ENCODE data around the gene ALDH16A1.
A peak's percentile ranks its signal among the peaks of the same experiment; 100 is the strongest.

Gene ALDH16A1

DNA sequence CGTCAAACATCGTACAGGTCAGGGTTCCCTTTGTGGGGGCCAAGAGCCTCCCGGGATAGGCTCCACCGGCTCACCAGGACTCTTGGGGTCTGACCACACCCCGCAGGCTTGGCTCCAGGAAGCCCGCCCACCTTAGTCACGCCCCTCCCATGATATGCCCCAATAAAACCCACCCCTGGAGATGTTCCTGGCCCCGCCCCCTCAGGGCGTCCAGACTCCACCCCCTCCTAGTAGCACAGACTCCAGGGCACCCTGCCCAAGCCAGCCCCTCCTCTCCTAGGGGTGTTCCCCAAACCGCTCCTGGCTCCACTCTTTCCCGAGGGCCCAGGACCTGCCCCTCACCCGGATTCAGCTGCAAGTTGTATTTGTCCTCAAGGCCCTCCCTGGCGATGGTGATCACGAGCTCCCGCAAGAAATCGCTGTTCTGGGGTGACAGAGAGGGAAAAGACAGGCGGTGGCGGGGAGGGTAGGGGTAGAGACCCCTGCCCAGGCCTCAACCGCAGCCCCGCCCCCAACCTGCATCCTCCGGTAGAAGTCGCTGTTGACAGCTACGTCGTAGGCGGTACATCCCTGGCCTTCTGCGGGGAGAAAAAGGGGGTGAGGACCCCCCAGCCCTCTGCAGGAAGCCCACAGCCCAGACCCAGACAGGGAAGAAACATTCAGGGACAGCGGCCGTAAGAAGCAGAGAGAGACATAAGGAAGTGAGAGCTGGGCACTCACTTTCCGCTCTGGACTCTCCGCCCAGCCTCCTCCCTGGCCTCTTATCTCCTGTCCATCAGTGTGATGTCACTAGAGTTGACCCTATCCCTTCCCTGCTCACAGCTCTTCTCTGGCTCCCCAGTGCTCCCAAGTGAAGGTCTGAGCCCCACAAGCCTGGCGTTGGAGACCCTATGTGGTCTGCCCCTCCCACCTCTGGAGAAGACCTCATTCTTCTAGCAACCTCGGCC is 5.3 kb upstream of the ALDH16A1 start:
- no peak for DNase-seq (ENCODE audit: low read depth)
- H3K4me3 ChIP-seq (ENCODE audit: low read length) = no peak overlapping the region
- TF ChIP-seq, protein P1, sequence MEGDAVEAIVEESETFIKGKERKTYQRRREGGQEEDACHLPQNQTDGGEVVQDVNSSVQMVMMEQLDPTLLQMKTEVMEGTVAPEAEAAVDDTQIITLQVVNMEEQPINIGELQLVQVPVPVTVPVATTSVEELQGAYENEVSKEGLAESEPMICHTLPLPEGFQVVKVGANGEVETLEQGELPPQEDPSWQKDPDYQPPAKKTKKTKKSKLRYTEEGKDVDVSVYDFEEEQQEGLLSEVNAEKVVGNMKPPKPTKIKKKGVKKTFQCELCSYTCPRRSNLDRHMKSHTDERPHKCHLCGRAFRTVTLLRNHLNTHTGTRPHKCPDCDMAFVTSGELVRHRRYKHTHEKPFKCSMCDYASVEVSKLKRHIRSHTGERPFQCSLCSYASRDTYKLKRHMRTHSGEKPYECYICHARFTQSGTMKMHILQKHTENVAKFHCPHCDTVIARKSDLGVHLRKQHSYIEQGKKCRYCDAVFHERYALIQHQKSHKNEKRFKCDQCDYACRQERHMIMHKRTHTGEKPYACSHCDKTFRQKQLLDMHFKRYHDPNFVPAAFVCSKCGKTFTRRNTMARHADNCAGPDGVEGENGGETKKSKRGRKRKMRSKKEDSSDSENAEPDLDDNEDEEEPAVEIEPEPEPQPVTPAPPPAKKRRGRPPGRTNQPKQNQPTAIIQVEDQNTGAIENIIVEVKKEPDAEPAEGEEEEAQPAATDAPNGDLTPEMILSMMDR (conservative IDR thresholded peaks at IDR 0.05; ENCODE audit: low read length) = no peak

DNA sequence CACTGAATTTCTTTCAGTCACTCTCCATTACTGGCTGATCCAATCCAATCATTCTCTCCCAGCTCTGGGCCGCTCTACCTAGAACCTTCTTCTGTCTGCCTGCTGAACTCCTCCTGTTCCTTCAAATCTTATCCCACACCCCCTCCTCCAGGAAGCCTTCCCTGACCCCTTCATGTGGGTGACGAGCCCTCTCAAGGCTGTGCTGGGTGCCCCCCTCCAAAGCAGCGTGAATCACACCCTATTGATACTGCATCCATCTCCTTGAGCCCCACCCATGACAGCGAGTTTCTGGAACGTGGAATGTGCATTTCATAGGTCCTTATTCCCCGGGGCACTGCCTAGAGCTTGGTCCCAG is 4.6 kb upstream of the ALDH16A1 start:
- TF ChIP-seq, protein P1 (conservative IDR thresholded peaks at IDR 0.05; ENCODE audit: low read length) = no peak
- no peak for DNase-seq (ENCODE audit: low read depth)
- H3K4me3 ChIP-seq (ENCODE audit: low read length) = no peak overlapping the region

DNA sequence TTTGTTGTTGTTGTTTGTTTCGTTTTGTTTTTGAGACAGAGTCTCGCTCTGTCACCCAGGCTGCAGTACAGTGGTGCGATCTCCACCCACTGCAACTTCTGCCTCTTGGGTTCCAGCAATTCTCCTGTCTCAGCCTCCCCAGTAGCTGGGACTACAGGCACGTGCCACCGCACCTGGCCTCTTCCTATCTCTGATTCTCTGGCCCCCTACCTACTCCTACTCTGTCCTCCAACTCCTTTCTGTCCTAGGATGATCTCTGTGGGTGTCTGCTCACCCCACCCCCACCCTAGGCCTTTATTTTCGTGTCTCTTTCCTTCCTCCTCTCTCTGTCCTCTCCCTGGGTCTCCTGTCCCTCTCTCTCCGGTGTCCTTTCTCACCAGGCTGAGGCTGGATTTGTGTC is 2.6 kb upstream of the ALDH16A1 start:
- DNase-seq (ENCODE audit: low read depth) = no peak
- H3K4me3 ChIP-seq (ENCODE audit: low read length) = peak overlapping the region; percentile 47
- TF ChIP-seq, protein P1 (conservative IDR thresholded peaks at IDR 0.05; ENCODE audit: low read length) = no peak

DNA sequence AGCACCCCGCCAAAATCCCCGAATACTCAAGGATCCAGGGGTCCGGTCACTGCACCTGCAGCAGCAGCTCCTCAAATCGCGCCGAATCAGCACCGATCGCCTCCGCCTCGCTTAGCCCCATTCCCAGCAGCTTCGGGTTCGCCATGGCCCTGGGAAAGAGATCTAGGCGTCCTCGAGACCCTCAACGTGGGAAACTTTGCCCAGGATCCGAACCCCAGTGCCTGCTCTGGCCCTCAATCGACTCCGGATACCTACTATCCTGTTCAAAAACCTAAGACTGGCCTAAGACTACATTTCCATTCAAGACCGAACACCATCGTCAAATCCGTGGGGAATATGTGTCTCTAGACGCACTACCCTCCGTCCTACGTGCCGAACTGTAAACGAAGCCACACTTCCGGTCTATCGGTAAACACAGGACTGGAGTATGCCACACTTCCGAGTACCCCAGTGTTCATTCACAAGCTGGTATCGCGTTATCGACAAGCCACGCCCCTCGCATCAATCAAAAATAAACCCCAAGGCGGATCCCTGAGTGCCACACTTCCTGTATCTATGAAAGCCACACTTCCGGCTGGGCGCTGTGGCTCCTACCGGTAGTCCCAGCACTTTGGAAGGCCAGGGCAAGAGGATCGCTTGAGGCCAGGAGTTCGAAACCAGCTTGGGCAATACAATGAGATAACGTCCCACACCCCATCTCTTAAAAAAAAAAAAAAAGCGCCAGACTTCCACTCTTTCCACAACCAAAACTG is 1.4 kb upstream of the ALDH16A1 start, which contains the start of gene PIH1D1:
Gene PIH1D1, minus strand, starts transcription at position 385 of the 752 bp plus-strand sequence. Its CDS starts 240 bp downstream, at position 145.
- peak within 1 kb of the TSS; percentile 98 for H3K4me3 ChIP-seq (ENCODE audit: low read length)
- TF ChIP-seq, protein P1 (conservative IDR thresholded peaks at IDR 0.05; ENCODE audit: low read length) = peak; percentile 40
- DNase-seq (ENCODE audit: low read depth) = peak; percentile 99

DNA sequence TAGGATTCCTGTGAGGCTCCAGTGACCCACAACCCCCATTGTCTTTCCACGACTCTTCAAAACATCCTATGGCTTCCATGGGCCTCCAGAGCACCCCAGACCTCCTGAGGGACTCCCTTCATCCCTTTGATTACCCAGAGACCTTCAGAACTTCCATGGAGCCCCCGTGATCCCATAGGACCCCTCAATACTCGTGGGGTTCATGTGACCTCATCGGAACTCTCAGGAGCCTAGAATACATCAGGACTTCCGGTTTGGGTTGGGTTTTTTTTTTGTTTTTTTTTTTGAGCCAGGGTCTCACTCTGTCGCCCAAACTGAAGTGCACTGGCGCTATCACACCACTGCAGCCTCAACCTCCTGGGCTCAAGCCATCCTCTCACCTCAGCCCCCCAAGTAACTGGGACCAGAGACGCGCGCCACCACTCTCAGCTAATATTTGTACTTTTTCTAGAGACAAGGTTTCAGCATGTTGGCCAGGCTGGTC is 774 bp downstream of the ALDH16A1 start:
- H3K4me3 ChIP-seq (ENCODE audit: low read length) = peak overlapping the region; percentile 84
- TF ChIP-seq, protein P1 (conservative IDR thresholded peaks at IDR 0.05; ENCODE audit: low read length) = no peak
- no peak for DNase-seq (ENCODE audit: low read depth)

DNA sequence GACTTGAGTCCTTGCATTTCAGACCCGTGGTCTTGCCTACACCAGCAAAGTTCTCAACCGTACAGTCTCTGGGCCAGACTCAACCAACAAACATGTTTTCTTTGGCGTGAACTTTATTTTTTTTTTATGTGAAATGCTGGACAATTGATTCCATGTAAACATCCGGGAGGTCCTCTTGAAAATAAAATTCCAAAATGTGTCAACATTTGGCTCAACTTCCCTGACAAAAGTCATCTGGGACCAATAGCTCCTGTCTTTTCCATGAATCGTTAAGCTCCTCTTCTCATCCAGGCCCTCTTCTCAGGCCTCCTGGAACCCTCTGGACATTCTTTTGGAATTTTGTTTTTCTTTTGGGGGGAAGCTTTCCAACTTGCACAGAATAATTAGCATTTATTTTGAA is 2.7 kb downstream of the ALDH16A1 start:
- peak; percentile 84 for DNase-seq (ENCODE audit: low read depth)
- TF ChIP-seq, protein P1 (conservative IDR thresholded peaks at IDR 0.05; ENCODE audit: low read length) = no peak

More for the DNA sequence above, 2.7 kb downstream of the ALDH16A1 start:
- no peak overlapping the region for H3K4me3 ChIP-seq (ENCODE audit: low read length)

Measured in AG10803 (cell line).